Measurements from ENCODE around the gene CFAP58.

DNA sequence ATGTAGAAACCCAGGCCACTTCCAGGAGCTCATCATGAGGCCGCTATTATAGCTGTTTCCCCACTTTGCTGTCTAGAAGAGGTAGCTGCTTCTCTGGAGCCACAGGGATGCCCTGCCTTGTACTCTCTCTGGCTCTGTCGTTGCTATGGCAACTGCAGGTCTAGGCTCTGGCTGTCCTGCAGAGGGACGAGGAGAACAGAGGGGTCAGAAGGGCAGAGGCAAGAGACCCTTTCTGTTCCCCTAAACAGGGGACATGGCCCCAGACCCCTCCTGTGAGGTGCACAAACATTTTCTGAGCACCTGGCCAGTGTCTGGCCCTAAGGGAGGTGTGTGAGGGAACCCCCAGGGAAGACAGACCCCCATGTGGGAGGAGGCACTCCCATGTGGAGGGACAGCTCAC lies 46.7 kb upstream of the CFAP58 start:
- TF ChIP-seq, protein P1, sequence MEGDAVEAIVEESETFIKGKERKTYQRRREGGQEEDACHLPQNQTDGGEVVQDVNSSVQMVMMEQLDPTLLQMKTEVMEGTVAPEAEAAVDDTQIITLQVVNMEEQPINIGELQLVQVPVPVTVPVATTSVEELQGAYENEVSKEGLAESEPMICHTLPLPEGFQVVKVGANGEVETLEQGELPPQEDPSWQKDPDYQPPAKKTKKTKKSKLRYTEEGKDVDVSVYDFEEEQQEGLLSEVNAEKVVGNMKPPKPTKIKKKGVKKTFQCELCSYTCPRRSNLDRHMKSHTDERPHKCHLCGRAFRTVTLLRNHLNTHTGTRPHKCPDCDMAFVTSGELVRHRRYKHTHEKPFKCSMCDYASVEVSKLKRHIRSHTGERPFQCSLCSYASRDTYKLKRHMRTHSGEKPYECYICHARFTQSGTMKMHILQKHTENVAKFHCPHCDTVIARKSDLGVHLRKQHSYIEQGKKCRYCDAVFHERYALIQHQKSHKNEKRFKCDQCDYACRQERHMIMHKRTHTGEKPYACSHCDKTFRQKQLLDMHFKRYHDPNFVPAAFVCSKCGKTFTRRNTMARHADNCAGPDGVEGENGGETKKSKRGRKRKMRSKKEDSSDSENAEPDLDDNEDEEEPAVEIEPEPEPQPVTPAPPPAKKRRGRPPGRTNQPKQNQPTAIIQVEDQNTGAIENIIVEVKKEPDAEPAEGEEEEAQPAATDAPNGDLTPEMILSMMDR (IDR thresholded peaks at IDR 0.05) = no peak
- TF ChIP-seq EZH2 (IDR thresholded peaks at IDR 0.05; ENCODE audit: borderline replicate concordance, insufficient read depth, low read depth, low read length, poor library complexity, severe bottlenecking) = no peak

Measured in B cell (primary cell).